Astrocyte of the spinal cord (primary cell): Measurements from ENCODE around the gene USP31.
A peak's percentile ranks its signal among the peaks of the same experiment; 100 is the strongest.

ENCODE experiments used
- DNase-seq: peaks from one replicate; pipeline ENCODE4 v3.0.0; 2011; ENCODE audit warnings: low read depth, low spot score
- H3K4me3 ChIP-seq: 2 replicates; pipeline ENCODE4 v1.5.1; 2011; ENCODE audit warnings: low read depth, mild to moderate bottlenecking, low read length, moderate library complexity
- CTCF ChIP-seq: IDR thresholded peaks from 2 replicates; pipeline ENCODE4 v1.5.1; 2012; ENCODE audit warnings: low read depth, mild to moderate bottlenecking, low read length, inconsistent platforms
- in situ Hi-C: cut with HindIII; loops from 2 replicates; pipeline ENCODE4 v1.10.0; 2017; ENCODE audit warnings: low sequenced_read_pairs

The USP31 gene

GRCh38 chr16:23062524-23062923 lies 86.7 kb downstream of the USP31 start:
- no peak overlapping the region for H3K4me3 ChIP-seq
- DNase-seq = no peak
- in situ Hi-C loops = no loop called here
- no peak for TF ChIP-seq CTCF

- H3K4me3 ChIP-seq = no peak overlapping the region
- in situ Hi-C loops = no loop called here
- peak; percentile 42 for DNase-seq
- no peak for TF ChIP-seq CTCF
These were observed 87.6 kb downstream of the USP31 start for GRCh38 chr16:23061669-23062068.

- no peak overlapping the region for H3K4me3 ChIP-seq
- in situ Hi-C loops = no loop called here
- peak; percentile 73 for DNase-seq
- peak; percentile 86 for TF ChIP-seq CTCF
These were observed 88.6 kb downstream of the USP31 start for GRCh38 chr16:23060458-23061320.

GRCh38 chr16:23059433-23059832 lies 89.8 kb downstream of the USP31 start:
- TF ChIP-seq CTCF = no peak
- in situ Hi-C loops = no loop called here
- H3K4me3 ChIP-seq = no peak overlapping the region
- no peak for DNase-seq

GRCh38 chr16:23058576-23058975 lies 90.7 kb downstream of the USP31 start:
- no peak for TF ChIP-seq CTCF
- no peak overlapping the region for H3K4me3 ChIP-seq
- in situ Hi-C loops = no loop called here
- no peak for DNase-seq

GRCh38 chr16:23057013-23057596 lies 92.1 kb downstream of the USP31 start:
- H3K4me3 ChIP-seq = no peak overlapping the region
- in situ Hi-C loops = no loop called here
- TF ChIP-seq CTCF = no peak

More at GRCh38 chr16:23057013-23057596, 92.1 kb downstream of the USP31 start:
- no peak for DNase-seq
